Measurements from ENCODE around the gene SNX25. TPM values are rescaled to one million over a fixed set of nuclear protein-coding genes. Genes with fewer than 3 reads are reported as not detected.

Gene SNX25
- polyA plus RNA-seq, 1 experiment = 12.6 TPM

DNA sequence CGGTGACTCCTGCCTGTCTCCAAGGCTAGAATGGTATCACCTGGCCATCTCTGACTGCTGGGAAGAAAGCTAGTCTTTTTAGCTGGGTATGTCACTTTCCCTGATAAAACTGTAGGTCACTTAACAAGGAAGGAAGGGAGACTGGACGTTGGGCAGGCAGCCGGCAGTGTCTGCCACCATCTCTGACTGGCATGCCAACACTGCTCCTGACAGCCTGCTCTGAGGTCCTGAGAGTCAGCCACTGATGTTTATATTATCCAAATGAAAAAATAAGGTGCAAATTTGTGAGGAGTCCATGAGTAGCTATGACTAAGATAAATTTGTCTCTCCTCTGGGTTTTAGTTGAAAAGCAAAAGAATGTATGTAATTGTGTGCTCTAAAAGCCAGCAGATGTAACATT, 77.2 kb downstream of the SNX25 start:
- TF ChIP-seq CTCF (IDR thresholded peaks at IDR 0.05; ENCODE audit: low read depth, low read length) = no peak
- Histone ChIP-seq H3K4me3 (ENCODE audit: low read depth, low read length) (no peak overlapping the region), H3K27me3 (ENCODE audit: control insufficient read depth, insufficient read depth, low read length) (no peaks in the 10 kb centered on the region), H3K9me3 (ENCODE audit: control insufficient read depth, insufficient read depth, low read length) (no peaks in the 10 kb centered on the region), H3K27ac (ENCODE audit: low read depth, low read length) (no peak overlapping the region)
- CTCF ChIA-PET = interaction anchor here (0.6 to 1.4 kb wide), 2 partner anchors 311 to 874 kb away, joined by 3 read pairs; no protein-coding TSS in a partner anchor
- no peak for DNase-seq (ENCODE audit: low read depth, low spot score)
- POLR2A ChIA-PET = no interaction called here

DNA sequence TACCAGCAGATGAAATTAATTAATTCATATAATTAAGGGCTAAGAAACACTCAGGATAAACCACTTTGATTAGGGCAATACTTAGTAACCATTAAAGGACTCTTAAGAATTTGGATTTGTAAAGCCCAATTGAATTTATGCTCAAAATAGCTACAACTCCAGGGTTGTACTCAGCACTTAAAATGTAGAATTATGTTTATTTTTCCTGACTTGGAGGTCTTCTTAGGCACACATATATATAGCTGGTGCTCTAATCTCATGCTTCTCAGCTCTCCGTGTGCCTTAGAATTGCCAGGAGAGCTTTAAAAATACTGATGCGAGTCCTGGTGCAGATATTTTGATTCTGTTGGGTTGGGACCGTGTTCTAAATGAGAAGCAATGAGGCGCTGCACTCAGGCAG, 77.6 kb downstream of the SNX25 start:
- DNase-seq (ENCODE audit: low read depth, low spot score) = no peak
- ChIA-PET CTCF (interaction anchor here (0.8 to 1.4 kb wide), 2 partner anchors 12 to 311 kb away, joined by 3 read pairs; no protein-coding TSS in a partner anchor), POLR2A (no interaction called here)
- no peak overlapping the region for H3K4me3 ChIP-seq (ENCODE audit: low read depth, low read length)
- no peak for TF ChIP-seq CTCF (IDR thresholded peaks at IDR 0.05; ENCODE audit: low read depth, low read length)
- H3K27me3 ChIP-seq (ENCODE audit: control insufficient read depth, insufficient read depth, low read length) = no peaks in the 10 kb centered on the region
- no peak overlapping the region for H3K27ac ChIP-seq (ENCODE audit: low read depth, low read length)
- no peaks in the 10 kb centered on the region for H3K9me3 ChIP-seq (ENCODE audit: control insufficient read depth, insufficient read depth, low read length)

- DNase-seq (ENCODE audit: low read depth, low spot score) = no peak
- no peaks in the 10 kb centered on the region for H3K27me3 ChIP-seq (ENCODE audit: control insufficient read depth, insufficient read depth, low read length)
- TF ChIP-seq CTCF (IDR thresholded peaks at IDR 0.05; ENCODE audit: low read depth, low read length) = no peak
- H3K9me3 ChIP-seq (ENCODE audit: control insufficient read depth, insufficient read depth, low read length) = no peaks in the 10 kb centered on the region
- no peak overlapping the region for H3K4me3 ChIP-seq (ENCODE audit: low read depth, low read length)
- H3K27ac ChIP-seq (ENCODE audit: low read depth, low read length) = no peak overlapping the region
- POLR2A ChIA-PET = no interaction called here
- CTCF ChIA-PET = no interaction called here
Observed at GRCh38 chr4:185290018-185290607, 80.7 kb downstream of the SNX25 start.

DNA sequence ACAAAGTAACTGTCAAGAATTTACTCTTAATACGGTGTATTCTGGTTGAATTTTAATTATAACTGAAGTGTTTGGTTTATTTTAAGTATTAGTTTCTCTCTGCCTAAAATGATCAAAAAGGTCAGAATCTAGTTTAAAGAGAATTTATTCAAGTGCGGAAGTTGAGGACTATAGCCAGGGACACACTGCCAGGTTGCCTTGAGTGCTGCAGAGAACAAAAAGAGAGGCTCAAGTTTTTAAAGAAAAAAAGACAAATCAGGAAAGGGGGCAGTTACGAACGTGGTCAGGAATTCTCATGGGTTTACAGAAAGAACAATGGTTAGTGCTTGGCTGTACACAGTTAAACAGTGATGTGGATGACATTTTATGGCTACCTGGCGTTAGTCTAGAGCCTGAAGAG, 81.3 kb downstream of the SNX25 start:
- POLR2A ChIA-PET = no interaction called here
- TF ChIP-seq CTCF (IDR thresholded peaks at IDR 0.05; ENCODE audit: low read depth, low read length) = no peak
- H3K27me3 ChIP-seq (ENCODE audit: control insufficient read depth, insufficient read depth, low read length) = no peaks in the 10 kb centered on the region
- no peaks in the 10 kb centered on the region for H3K9me3 ChIP-seq (ENCODE audit: control insufficient read depth, insufficient read depth, low read length)
- CTCF ChIA-PET = interaction anchor here (0.7 kb wide), 1 partner anchor 21 kb away, joined by 3 read pairs; no protein-coding TSS in a partner anchor
- no peak overlapping the region for H3K27ac ChIP-seq (ENCODE audit: low read depth, low read length)
- no peak overlapping the region for H3K4me3 ChIP-seq (ENCODE audit: low read depth, low read length)
- DNase-seq (ENCODE audit: low read depth, low spot score) = no peak

DNA sequence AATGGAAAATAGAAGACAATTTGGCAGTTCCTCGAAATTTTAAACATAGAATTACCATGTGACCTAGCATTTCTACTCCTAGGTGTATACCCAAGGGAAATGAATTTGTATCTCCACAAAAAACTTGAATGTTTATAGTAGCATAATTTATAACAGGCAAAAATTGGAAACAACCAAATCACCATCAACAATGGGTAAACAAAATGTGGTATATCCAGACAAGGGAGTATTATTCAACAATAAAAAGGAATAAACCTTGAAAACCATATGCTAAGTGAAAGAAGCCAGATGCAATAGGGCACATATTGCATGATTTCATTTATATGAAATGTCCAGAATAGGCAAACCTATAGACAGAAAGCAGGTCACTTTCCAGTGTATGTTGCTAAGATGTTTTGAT, 83.8 kb downstream of the SNX25 start:
- TF ChIP-seq CTCF (IDR thresholded peaks at IDR 0.05; ENCODE audit: low read depth, low read length) = no peak
- H3K9me3 ChIP-seq (ENCODE audit: control insufficient read depth, insufficient read depth, low read length) = no peaks in the 10 kb centered on the region
- no peak for DNase-seq (ENCODE audit: low read depth, low spot score)
- no peaks in the 10 kb centered on the region for H3K27me3 ChIP-seq (ENCODE audit: control insufficient read depth, insufficient read depth, low read length)
- no peak overlapping the region for H3K4me3 ChIP-seq (ENCODE audit: low read depth, low read length)
- no peak overlapping the region for H3K27ac ChIP-seq (ENCODE audit: low read depth, low read length)
- ChIA-PET POLR2A (no interaction called here), CTCF (no interaction called here)
